GF-D8 (cell line): Measurements from ENCODE around the gene ABL1.

Experiments
- DNase-seq: peaks from one replicate; lab custom pipeline; 2025; lab: John Stamatoyannopoulos, UW

ABL1 gene

DNA sequence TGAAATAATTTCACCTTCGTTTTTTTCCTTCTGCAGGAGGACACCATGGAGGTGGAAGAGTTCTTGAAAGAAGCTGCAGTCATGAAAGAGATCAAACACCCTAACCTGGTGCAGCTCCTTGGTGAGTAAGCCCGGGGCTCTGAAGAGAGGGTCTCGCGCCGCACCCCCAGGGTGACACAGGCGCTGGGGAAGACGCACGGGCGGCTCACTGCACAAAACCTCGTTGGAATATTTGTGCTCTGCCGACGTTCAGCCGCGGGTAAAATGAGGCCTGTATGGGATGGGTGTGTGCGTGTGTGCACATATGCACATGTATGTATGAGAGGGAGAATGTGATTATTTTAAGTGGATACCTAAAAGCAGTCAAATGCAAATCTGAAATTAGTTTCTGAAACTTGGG lies 37.0 kb downstream of the ABL1 start:
- DNase-seq = no peak

DNA sequence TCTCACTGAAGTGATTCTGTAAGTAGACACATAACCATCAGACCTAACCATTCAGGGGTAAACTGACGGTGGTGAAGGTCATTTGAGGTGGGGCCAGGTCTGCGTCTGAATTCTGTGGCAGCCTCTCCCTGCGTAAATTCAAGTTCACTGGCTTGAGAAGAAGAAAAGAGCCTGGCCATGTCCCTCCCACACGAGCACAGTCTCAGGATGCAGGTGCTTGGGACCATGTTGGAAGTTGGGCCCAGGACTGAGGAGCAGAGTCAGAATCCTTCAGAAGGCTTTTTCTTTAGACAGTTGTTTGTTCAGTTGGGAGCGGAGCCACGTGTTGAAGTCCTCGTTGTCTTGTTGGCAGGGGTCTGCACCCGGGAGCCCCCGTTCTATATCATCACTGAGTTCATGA lies 37.5 kb downstream of the ABL1 start:
- DNase-seq = no peak

DNA sequence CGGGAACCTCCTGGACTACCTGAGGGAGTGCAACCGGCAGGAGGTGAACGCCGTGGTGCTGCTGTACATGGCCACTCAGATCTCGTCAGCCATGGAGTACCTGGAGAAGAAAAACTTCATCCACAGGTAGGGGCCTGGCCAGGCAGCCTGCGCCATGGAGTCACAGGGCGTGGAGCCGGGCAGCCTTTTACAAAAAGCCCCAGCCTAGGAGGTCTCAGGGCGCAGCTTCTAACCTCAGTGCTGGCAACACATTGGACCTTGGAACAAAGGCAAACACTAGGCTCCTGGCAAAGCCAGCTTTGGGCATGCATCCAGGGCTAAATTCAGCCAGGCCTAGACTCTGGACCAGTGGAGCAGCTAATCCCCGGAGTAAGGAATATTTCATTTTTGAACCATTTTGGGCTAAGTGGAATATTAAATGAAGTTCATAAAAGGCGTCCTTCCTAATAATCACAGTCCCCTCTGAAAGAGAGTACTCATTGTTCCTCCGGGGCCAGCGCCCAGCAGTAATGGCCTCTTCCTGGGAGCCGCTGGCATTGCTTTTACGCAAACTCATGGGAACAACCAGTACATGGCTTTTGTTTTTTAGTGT lies 38.0 kb downstream of the ABL1 start:
- no peak for DNase-seq

DNA sequence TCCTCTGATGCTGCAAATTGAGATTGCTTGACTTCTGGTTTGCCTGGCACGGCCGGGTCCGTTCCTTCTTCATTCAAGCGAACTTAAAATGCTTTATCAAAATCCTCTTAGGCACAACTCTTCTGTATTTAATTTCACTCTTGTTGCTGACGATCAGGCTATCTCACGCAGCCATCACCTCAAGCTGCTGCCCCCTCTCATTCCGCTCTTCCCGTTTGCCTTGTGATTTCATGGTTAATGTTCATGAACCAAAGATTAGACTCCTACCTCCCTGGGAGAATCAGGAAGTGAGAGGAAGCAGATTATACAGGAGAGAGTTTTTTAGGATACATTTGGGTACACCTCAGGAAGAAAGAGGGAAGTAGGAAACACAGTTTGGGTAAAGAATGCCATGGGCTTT lies 38.9 kb downstream of the ABL1 start:
- DNase-seq = no peak

DNA sequence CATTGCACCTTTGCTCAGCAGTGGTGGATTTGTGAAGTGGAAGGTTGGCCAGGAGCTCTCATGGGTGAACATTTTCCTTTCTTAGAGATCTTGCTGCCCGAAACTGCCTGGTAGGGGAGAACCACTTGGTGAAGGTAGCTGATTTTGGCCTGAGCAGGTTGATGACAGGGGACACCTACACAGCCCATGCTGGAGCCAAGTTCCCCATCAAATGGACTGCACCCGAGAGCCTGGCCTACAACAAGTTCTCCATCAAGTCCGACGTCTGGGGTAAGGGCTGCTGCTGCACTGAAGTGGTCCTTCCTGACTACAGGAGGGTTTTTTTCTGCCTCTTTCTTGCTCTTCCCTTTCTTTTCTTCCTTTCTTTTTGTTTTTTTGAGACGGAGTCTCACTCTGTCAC lies 39.7 kb downstream of the ABL1 start:
- no peak for DNase-seq

DNA sequence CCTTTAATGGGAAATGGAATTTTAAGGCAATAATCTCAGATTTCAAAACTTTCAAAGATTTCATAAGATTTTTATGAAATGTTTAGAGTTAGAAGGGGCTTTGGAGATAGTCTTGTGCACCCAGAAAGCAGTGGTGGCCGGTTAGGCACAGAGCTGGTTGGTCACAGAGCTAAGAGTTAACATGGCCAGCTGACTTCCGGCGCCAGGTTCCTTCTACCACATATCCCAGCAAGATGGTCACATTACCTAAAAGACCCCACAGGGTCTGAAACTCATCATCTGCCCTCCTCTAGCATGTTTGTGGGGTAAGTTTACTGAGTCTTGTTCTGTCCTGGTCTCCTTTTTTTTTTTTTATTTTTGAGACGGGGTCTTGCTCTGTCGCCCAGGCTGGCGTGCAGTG lies 42.2 kb downstream of the ABL1 start:
- no peak for DNase-seq

DNA sequence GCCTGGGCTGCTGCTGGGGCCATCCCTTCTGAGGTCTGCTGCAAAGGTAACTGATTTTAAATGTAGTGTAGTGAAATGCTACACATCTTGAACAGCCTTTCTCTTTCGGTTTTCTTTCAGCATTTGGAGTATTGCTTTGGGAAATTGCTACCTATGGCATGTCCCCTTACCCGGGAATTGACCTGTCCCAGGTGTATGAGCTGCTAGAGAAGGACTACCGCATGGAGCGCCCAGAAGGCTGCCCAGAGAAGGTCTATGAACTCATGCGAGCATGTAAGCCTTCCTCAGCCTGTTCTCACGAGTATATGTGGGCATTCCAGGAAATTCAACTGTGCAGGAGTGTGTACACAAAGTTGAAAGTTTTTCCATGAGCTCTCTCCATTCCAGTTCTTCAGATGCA lies 43.2 kb downstream of the ABL1 start:
- DNase-seq = no peak

DNA sequence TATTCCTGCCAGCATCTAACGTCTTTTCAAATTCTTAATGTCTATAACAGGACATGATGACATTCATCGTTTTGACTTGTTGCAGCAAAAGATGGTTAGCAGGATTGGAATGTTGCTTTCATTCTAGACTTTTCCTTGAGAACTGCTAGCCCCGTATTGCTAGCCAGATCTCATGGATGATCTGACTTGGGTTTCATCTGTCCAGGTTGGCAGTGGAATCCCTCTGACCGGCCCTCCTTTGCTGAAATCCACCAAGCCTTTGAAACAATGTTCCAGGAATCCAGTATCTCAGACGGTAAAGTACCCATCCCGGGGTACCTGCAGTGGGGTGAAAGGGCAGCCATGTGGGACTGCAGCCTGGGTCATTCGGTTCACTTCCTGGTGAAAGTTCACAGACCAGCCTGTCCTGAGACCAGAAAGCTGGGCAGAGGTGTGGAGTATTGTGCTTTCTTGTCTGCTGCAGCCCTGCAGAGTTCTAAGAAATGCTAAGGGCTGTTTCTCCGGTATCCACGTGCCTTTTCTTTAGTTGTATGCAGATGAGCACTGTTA lies 44.9 kb downstream of the ABL1 start:
- no peak for DNase-seq

DNA sequence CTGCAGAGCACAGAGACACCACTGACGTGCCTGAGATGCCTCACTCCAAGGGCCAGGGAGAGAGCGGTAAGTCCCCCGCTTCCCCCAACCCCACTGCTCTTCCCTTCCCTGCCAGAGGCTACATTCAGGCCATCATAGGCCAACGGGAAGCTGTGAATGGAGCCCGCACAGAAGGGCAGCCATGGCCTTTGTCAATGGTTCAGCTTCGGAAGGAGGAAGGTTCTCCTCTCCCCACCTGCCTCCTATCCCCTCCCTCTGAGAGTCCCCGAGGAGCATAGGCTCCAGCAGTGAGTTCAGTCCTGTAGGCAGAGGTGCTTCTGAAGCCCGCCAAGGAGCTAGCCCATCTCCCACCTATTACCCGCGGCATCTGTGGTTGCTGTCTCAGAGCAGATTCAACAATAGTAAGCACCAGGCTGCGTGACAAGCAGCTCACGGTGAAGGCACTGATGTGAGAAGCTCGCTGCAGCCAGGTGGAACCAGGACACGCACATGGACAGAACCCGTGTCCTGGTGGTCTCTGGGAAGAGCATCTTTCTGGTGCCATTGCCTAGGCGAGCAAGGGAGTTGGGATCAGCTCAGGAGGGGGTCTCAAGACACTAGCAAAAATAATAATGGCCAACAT lies 45.7 kb downstream of the ABL1 start:
- no peak for DNase-seq

DNA sequence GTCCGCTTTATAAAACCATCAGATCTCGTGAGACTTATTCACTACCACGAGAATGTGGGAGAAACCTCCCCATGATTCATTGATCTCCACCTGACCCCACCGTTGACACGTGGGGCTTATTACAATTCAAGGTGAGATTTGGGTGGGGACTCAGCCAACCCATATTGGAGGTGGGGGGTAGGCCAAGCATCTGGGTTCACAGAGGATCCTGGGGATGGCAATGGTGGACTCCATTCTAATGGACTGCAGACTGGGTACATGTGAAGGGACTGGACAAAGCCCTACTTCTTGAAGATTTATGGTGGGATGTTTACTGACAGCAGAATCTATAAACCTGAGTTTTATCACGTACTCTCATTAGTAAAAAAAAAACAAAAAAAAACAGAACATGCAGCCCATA lies 46.5 kb downstream of the ABL1 start:
- no peak for DNase-seq

DNA sequence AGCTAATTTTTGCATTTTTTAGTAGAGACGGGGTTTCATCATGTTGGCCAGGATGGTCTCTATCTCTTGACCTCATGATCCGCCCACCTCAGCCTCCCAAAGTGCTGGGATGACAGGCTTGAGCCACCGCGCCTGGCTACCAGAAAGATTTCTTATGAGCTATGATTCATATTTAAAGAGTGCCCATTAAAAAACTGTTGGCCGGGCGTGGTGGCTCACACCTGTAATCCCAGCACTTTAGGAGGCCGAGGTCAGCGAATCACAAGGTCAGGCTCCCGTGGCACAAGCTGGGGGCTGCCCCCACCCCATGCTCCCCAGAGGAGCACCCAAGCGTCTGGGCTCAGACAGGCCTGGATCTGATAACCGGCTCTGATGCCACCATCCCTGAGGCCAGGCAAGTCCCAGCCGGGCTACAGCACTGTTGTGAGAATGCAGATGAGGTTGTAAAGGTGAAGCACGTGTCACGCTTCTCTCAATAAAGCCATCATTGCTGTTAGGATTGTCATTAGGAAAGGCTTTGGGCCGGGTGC lies 47.7 kb downstream of the ABL1 start:
- DNase-seq = no peak

DNA sequence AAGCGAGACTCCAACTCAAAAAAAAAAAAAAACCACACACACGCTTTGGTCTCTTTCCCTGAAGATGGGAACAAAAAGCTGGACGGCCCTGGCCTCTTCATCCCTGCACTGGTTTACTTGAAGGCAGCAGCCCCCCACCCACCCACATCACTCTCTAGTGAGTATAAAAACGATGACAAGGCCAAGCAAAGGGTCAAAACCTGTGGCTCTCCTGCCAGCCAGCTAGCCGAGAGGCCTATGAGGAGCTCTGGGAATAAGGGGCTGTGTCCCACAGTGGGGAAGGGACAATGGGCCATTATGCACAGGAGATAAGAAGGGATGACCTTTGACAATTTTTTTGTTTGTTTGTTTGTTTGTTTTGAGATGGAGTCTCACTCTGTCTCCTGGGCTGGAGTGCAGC lies 48.4 kb downstream of the ABL1 start:
- DNase-seq = no peak

DNA sequence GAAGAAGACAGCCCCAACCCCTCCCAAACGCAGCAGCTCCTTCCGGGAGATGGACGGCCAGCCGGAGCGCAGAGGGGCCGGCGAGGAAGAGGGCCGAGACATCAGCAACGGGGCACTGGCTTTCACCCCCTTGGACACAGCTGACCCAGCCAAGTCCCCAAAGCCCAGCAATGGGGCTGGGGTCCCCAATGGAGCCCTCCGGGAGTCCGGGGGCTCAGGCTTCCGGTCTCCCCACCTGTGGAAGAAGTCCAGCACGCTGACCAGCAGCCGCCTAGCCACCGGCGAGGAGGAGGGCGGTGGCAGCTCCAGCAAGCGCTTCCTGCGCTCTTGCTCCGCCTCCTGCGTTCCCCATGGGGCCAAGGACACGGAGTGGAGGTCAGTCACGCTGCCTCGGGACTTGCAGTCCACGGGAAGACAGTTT lies 49.1 kb downstream of the ABL1 start:
- DNase-seq = no peak

DNA sequence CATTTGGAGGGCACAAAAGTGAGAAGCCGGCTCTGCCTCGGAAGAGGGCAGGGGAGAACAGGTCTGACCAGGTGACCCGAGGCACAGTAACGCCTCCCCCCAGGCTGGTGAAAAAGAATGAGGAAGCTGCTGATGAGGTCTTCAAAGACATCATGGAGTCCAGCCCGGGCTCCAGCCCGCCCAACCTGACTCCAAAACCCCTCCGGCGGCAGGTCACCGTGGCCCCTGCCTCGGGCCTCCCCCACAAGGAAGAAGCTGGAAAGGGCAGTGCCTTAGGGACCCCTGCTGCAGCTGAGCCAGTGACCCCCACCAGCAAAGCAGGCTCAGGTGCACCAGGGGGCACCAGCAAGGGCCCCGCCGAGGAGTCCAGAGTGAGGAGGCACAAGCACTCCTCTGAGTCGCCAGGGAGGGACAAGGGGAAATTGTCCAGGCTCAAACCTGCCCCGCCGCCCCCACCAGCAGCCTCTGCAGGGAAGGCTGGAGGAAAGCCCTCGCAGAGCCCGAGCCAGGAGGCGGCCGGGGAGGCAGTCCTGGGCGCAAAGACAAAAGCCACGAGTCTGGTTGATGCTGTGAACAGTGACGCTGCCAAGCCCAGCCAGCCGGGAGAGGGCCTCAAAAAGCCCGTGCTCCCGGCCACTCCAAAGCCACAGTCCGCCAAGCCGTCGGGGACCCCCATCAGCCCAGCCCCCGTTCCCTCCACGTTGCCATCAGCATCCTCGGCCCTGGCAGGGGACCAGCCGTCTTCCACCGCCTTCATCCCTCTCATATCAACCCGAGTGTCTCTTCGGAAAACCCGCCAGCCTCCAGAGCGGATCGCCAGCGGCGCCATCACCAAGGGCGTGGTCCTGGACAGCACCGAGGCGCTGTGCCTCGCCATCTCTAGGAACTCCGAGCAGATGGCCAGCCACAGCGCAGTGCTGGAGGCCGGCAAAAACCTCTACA lies 49.8 kb downstream of the ABL1 start:
- no peak for DNase-seq

DNA sequence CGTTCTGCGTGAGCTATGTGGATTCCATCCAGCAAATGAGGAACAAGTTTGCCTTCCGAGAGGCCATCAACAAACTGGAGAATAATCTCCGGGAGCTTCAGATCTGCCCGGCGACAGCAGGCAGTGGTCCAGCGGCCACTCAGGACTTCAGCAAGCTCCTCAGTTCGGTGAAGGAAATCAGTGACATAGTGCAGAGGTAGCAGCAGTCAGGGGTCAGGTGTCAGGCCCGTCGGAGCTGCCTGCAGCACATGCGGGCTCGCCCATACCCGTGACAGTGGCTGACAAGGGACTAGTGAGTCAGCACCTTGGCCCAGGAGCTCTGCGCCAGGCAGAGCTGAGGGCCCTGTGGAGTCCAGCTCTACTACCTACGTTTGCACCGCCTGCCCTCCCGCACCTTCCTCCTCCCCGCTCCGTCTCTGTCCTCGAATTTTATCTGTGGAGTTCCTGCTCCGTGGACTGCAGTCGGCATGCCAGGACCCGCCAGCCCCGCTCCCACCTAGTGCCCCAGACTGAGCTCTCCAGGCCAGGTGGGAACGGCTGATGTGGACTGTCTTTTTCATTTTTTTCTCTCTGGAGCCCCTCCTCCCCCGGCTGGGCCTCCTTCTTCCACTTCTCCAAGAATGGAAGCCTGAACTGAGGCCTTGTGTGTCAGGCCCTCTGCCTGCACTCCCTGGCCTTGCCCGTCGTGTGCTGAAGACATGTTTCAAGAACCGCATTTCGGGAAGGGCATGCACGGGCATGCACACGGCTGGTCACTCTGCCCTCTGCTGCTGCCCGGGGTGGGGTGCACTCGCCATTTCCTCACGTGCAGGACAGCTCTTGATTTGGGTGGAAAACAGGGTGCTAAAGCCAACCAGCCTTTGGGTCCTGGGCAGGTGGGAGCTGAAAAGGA lies 50.7 kb downstream of the ABL1 start:
- no peak for DNase-seq

DNA sequence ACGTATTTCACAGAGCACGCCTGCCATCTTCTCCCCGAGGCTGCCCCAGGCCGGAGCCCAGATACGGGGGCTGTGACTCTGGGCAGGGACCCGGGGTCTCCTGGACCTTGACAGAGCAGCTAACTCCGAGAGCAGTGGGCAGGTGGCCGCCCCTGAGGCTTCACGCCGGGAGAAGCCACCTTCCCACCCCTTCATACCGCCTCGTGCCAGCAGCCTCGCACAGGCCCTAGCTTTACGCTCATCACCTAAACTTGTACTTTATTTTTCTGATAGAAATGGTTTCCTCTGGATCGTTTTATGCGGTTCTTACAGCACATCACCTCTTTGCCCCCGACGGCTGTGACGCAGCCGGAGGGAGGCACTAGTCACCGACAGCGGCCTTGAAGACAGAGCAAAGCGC lies 51.9 kb downstream of the ABL1 start:
- DNase-seq = no peak

DNA sequence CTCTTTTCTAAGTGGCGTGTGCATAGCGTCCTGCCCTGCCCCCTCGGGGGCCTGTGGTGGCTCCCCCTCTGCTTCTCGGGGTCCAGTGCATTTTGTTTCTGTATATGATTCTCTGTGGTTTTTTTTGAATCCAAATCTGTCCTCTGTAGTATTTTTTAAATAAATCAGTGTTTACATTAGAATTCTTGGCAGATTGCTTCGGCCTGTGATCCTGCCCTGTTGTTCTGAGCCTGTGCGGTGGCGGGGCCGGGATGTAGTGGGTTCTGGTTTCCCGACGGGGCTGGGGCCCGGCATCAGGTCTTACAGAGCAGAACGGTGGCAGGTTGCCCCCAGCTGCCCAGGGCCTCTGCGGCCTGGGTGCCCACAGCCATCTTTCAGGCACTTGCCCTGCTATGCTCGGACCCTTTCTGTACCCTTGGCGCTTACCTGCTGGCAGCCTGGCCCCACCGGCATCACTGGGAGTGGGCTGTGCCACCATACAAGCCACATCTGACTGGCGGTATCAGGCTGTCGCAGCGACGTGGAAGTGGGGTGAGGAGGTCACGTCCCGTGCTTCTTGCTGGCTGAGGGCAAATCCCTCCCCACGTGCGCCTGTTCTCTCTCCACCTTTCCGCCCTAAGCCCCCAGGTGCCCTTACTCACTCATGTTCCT lies 52.6 kb downstream of the ABL1 start:
- no peak for DNase-seq

DNA sequence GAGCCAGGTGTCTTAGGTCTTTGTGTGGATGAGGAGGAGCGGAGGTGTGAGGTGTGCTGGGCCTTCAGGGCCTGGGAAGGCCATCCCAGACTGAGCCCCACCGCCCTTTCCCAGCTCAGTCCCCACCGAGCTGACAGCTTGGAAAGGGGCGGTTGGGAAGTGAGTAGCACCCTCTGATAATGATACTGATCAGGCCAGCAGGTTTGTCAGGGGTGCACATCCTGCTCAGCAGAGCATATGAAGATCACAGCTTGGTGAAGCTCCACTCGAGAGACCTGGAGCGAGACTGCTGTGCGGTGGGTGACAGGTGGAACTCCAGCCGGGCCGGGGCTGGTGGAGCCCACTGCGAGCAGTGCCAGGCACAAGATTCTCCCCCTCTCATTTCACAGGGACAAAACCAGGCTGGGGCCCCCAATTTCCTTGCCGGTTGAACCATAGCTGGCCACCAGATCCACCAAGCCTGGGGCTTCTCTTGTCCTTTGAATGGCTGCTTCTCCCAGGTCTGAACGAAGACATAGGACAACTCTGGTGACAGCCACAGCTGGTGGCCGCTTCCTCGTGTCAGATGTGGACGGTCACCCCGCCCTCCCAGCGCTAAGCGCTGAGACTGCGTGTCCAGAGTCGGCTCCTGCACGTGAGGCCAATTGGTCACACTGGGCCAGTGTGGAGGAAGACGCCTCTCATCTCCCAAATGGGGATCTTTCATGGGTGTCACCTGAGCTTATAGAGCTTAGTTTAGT lies 53.3 kb downstream of the ABL1 start:
- no peak for DNase-seq

DNA sequence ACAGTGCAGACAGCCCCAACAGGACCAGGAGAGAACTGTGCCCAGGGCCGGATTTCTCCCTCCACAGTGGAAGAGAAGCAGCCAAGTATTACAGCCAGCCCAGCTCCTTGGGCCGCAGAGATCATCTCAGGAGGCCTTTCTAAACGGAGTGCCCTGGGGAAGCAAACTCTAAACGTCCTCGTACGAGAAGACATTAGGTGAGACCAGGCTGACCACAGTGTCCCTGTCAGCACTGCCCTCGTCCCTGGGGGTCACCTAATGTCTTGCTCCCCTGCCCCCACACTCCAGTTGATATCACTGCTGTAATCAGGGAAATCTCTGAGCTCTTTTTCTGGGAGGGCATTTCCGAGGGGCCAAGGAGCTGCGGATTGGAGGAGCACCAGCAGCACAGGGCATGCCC lies 55.1 kb downstream of the ABL1 start:
- DNase-seq = no peak
